Sigmoid colon (tissue), 7 donors: ENCODE results near the gene ODC1. TPM values are rescaled to one million over a fixed set of nuclear protein-coding genes. Genes with fewer than 3 reads are reported as not detected.
A peak's percentile ranks its signal among the peaks of the same experiment; 100 is the strongest.

Source experiments
- DNase-seq: peaks from one replicate; pipeline ENCODE4 v3.0.0-alpha.2; 2019
- H3K27ac ChIP-seq, 4 donors: fragments of 200-600 bp; sonication (generic); one replicate each; pipeline ENCODE4 v1.5.1; 2016 to 2019; ENCODE audit warnings: mild to moderate bottlenecking in 1 of 4
- H3K27me3 ChIP-seq, 3 donors: fragments of 200-600 bp; sonication (generic); one replicate each; pipeline ENCODE4 v1.5.1; 2019; ENCODE audit warnings: mild to moderate bottlenecking in 1 of 3
- H3K36me3 ChIP-seq, 4 donors: fragments of 200-600 bp; sonication (generic); one replicate each; pipeline ENCODE4 v1.5.1; 2016 to 2019
- H3K4me1 ChIP-seq, 4 donors: fragments of 200-600 bp; sonication (generic); one replicate each; pipeline ENCODE4 v1.5.1; 2017 to 2019
- H3K4me3 ChIP-seq, 4 donors: fragments of 200-600 bp; sonication (generic); one replicate each; pipeline ENCODE4 v1.5.1; 2017 to 2019; ENCODE audit warnings: mild to moderate bottlenecking in 2 of 4, moderate library complexity in 1 of 4
- H3K9me3 ChIP-seq, 4 donors: fragments of 200-600 bp in 3 of 4; sonication (generic) in 3 of 4; one replicate each; pipeline versions ENCODE4 v1.5.1 to v1.6.1; 2013 to 2019
- CTCF ChIP-seq, 4 experiments: fragments of 450-650 bp in 3 of 4; fragments of 200-600 bp in 1 of 4; IDR thresholded peaks; one replicate each; pipeline ENCODE4 v1.5.1; 2016 to 2019; ENCODE audit warnings: antibody characterized with exemption in 4 of 4, mild to moderate bottlenecking in 3 of 4, moderate library complexity in 2 of 4
- EP300 ChIP-seq, 4 donors: sonication (generic); formaldehyde crosslinking; IDR thresholded peaks; one replicate each; pipeline ENCODE4 v1.6.1; 2017; ENCODE audit warnings: antibody characterized with exemption in 4 of 4
- POLR2A ChIP-seq, 2 donors: fragments of 450-650 bp; IDR thresholded peaks; one replicate each; pipeline ENCODE4 v1.6.1; 2016; ENCODE audit warnings: antibody characterized with exemption in 2 of 2, mild to moderate bottlenecking in 2 of 2, moderate library complexity in 2 of 2
- POLR2AphosphoS5 ChIP-seq, 4 donors: sonication (generic); formaldehyde crosslinking; IDR thresholded peaks; one replicate each; pipeline ENCODE4 v1.6.1; 2017; ENCODE audit warnings: antibody characterized with exemption in 4 of 4
- whole genome bisulfite sequencing, 2 donors: extraction: QIAGEN DNeasy Blood & Tissue Kit; methylation state at CpG; one replicate each; pipeline ENCODE4 v1.1.7; 2013; 5-methylcytosine and 5-hydroxymethylcytosine counted together
- intact Hi-C: fragments of 100-400 bp; cut with DNase I; formaldehyde crosslinking; loops from one replicate; pipeline ENCODE4 v1.15.1; 2023
- polyA plus RNA-seq, 3 donors: library from polyadenylated mRNA; stranded (reverse); fragments of 200-250 nt; gene quantifications; one replicate each; pipeline ENCODE4 v1.2.3, GENCODE V29; 2013
- total RNA-seq, 4 donors: library from RNA; depleted of rRNA; stranded (reverse); fragments of >200 nt; gene quantifications; one replicate each; pipeline ENCODE4 v1.1.0, GENCODE V29; 2016
- donor health status: healthy with polysubstance abuse.
- donor health status: Bipolar disorder and iron deficiency.
- donor health status: healthy.

Gene ODC1
- total and polyA plus RNA-seq, 7 donors, result 34.8 to 88.2 (median 54.3) TPM

GRCh38 chr2:10436583-10437110, 11.5 kb downstream of the ODC1 start:
- 84 to 85% methylated on average over 13 of the region's 13 CpGs for WGBS, 2 donors
- Histone ChIP-seq H3K36me3 (peaks cover 10 to 26% (median 18%) of the 10 kb centered on the region in 4 donors), H3K9me3 (no peaks in the 10 kb centered on the region), H3K27me3 (no peaks in the 10 kb centered on the region), H3K27ac (no peak overlapping the region), H3K4me1 (peaks cover 0 to 6% (median 4%) of the 10 kb centered on the region in 4 donors), H3K4me3 (no peak overlapping the region)
- intact Hi-C loops, result loop anchor here (10.0 kb wide), 1 partner anchor 642 kb away; no protein-coding TSS in a partner anchor
- TF ChIP-seq EP300 (IDR thresholded peaks at IDR 0.05), result no peak
- TF ChIP-seq POLR2A (IDR thresholded peaks at IDR 0.05), result no peak
- TF ChIP-seq CTCF (IDR thresholded peaks at IDR 0.05), result no peak
- no peak for TF ChIP-seq POLR2AphosphoS5 (IDR thresholded peaks at IDR 0.05)
- no peak for DNase-seq

GRCh38 chr2:10435820-10436204, 12.3 kb downstream of the ODC1 start:
- no peak for TF ChIP-seq CTCF (IDR thresholded peaks at IDR 0.05)
- TF ChIP-seq POLR2A (IDR thresholded peaks at IDR 0.05), result no peak
- no peaks in the 10 kb centered on the region for H3K9me3 ChIP-seq
- intact Hi-C loops, result loop anchor here (1.0 to 10.0 kb wide), 4 partner anchors 166 to 641 kb away; no protein-coding TSS in a partner anchor
- H3K27ac ChIP-seq, result no peak overlapping the region
- no peak overlapping the region for H3K4me3 ChIP-seq
- WGBS, 2 donors, result 85 to 94% methylated on average over 14 of the region's 14 CpGs
- peaks cover 0 to 6% (median 4%) of the 10 kb centered on the region in 4 donors for H3K4me1 ChIP-seq
- H3K27me3 ChIP-seq, result no peaks in the 10 kb centered on the region
- peaks cover 7 to 18% (median 10%) of the 10 kb centered on the region in 4 donors for H3K36me3 ChIP-seq
- DNase-seq, result peak; percentile 65

GRCh38 chr2:10434886-10435819, 13.0 kb downstream of the ODC1 start:
- TF ChIP-seq POLR2A (IDR thresholded peaks at IDR 0.05) (no peak), CTCF (IDR thresholded peaks at IDR 0.05) (peak; percentile 94 to 97 (median 96)), POLR2AphosphoS5 (IDR thresholded peaks at IDR 0.05) (no peak), EP300 (IDR thresholded peaks at IDR 0.05) (no peak)
- intact Hi-C loops, result loop anchor here (1.0 to 10.0 kb wide), 5 partner anchors 165 to 640 kb away; no protein-coding TSS in a partner anchor
- Histone ChIP-seq H3K36me3 (peaks cover under 1 to 11% (median 5%) of the 10 kb centered on the region in 4 donors), H3K27me3 (no peaks in the 10 kb centered on the region), H3K9me3 (no peaks in the 10 kb centered on the region), H3K4me3 (no peak overlapping the region), H3K27ac (no peak overlapping the region), H3K4me1 (peaks cover 0 to 6% (median 4%) of the 10 kb centered on the region in 4 donors)
- 37 to 40% methylated on average over 28 of the region's 28 CpGs for WGBS, 2 donors
- peak; percentile 85 for DNase-seq

- DNase-seq, result no peak
- 66 to 83% methylated on average over 19 of the region's 19 CpGs for WGBS, 2 donors
Observed at GRCh38 chr2:10433947-10434885, 13.9 kb downstream of the ODC1 start.

More at GRCh38 chr2:10433947-10434885, 13.9 kb downstream of the ODC1 start:
- Histone ChIP-seq H3K27me3 (no peaks in the 10 kb centered on the region), H3K4me3 (no peak overlapping the region), H3K36me3 (peaks cover 0 to 2% (median 0%) of the 10 kb centered on the region in 4 donors), H3K4me1 (peaks cover 0 to 6% (median 4%) of the 10 kb centered on the region in 4 donors), H3K27ac (no peak overlapping the region), H3K9me3 (no peaks in the 10 kb centered on the region)
- intact Hi-C loops, result loop anchor here (5.0 to 10.0 kb wide), 2 partner anchors 292 to 639 kb away; no protein-coding TSS in a partner anchor
- TF ChIP-seq POLR2A (IDR thresholded peaks at IDR 0.05) (no peak), CTCF (IDR thresholded peaks at IDR 0.05) (no peak), EP300 (IDR thresholded peaks at IDR 0.05) (no peak), POLR2AphosphoS5 (IDR thresholded peaks at IDR 0.05) (no peak)
